Left cardiac atrium (tissue), 4 donors: ENCODE results near the gene MGLL. TPM values are rescaled to one million over a fixed set of nuclear protein-coding genes. Genes with fewer than 3 reads are reported as not detected.

Source experiments
- ATAC-seq, 2 donors: fragments of 200-7000 bp; cut with Tn5 transposase; one replicate each; pipeline ENCODE4 v1.9.1; 2020; ENCODE audit warnings: mild to moderate bottlenecking in 2 of 2, moderate library complexity in 2 of 2
- DNase-seq: peaks from one replicate; pipeline ENCODE4 v3.0.0-alpha.2; 2020
- intact Hi-C, 2 donors: fragments of 100-400 bp; cut with DNase I; formaldehyde crosslinking; loops; one replicate each; pipeline versions ENCODE4 v1.14.1 to v1.15.1; 2022 to 2023
- total RNA-seq, 2 donors: library from RNA; stranded (reverse); fragmentation: NEBNext Ultra II Directional; extraction: Animal tissue kit (Norgen Biotek cat#: 25700); gene quantifications; one replicate each; pipeline ENCODE4 v1.2.1, GENCODE V29; 2021
- donor health status: DM: no; HTN: yes; CAD: no.
- donor health status: DM: no; HTN: yes; CAD: no; lungs with severe emphysema.
- donor health status: DM: yes; HTN: yes; CAD: no.
- donor health status: Dilated cardiomyopathy.

Gene MGLL
- total RNA-seq, 2 donors from 2014 or later = 95.4 to 122 TPM

DNA sequence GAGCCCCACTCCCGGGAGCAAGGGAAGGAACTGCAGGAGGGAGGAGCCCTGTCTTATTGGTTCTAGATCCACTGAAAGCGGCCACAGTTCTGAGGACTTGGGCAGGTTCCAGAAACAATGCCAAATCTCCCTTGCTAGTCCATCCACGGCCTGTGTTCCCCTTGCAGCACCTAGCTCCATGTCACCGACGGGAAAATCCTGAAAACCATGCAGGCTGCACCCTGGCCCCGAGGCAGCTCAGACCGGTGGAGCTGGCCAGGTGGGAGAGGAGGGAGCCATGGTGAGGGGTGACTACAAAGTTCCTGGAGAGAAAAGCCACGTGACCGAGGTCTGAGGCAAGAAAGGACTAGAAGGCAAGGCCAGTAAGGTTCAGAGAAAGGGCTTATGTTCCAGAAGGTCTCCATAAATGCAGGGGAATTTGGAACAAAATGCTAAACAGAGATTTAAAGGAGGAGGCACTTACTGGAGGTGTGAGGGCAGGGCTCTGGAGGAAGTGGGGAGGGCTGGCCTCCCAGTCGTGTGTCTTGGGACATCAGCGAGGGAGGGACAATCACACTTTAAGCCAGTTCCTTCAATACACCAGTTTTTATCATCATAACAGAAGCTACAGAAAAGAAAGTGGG is 5.4 kb downstream of the MGLL start:
- DNase-seq = no peak
- intact Hi-C loops = loop anchor here in 1 of 2 donors (10.0 kb wide), 1 partner anchor 52 kb away; no protein-coding TSS in a partner anchor
- no peak for ATAC-seq

DNA sequence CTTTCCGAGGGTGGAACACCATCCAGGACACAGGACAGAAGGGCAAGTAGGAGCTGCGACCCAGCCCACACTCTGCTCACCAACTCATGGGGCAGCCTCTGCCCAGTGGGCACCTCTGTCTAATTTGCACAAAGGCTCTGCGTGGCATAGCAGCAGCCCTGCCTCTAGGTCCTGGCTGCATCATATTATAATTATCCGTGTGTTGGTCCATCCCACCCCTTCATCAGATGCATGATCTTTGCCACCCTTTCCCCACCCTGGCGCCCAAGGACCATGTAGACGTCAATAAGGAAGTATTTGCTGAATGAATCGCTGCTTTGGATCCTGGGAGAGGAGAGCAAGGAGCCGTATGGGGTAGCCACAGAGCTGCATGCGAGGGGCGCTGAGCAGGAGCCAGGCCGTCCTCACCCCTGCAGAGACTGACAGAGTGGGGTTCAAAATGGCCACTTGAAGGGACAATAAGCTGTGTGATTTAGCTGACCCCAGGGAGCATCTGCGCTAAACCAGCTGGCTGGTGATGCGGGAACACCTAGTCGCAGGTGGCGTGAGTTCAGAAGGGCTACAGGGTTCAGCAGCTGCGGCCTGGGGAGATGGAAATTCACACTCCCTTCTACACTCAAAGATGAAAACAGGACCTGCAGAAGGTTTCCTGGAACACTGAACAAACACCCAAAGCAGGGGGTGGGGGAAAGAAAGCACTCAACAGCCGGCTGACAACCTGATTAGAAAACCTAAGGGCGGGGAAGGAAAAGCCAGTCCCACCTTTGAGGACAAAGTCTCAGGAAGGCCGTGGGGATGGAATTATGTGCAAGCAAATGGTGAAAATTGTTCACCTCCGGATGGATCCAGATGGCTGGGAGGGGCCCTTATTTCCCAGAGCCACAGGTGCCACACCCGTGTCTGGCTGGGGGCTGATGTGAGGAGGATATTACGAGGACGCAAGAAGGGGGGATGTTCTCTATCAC is 6.4 kb downstream of the MGLL start:
- ATAC-seq = no peak
- DNase-seq = no peak
- intact Hi-C loops = loop anchor here in 1 of 2 donors (10.0 kb wide), 1 partner anchor 51 kb away; no protein-coding TSS in a partner anchor

DNA sequence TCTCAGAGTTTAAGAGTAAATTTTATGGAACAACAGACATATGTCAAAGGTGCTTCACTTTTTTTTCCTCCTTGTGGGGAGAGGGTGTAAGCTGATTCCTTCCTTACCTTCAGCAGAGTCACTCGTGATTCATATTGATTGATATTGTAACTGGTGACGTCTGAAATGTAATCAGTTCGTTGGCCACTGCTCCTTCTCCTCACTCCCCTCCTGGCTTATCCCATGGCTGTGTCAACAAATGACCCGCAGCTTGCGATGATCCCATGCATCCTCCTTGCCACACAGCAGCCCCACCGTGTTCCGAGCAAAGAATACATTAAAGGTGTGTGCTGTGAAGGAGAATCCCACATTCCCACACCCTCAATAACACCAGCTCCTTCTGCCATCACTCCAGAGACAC is 7.3 kb downstream of the MGLL start:
- no peak for DNase-seq
- no peak for ATAC-seq
- intact Hi-C loops = loop anchor here in 1 of 2 donors (10.0 kb wide), 1 partner anchor 50 kb away; no protein-coding TSS in a partner anchor

DNA sequence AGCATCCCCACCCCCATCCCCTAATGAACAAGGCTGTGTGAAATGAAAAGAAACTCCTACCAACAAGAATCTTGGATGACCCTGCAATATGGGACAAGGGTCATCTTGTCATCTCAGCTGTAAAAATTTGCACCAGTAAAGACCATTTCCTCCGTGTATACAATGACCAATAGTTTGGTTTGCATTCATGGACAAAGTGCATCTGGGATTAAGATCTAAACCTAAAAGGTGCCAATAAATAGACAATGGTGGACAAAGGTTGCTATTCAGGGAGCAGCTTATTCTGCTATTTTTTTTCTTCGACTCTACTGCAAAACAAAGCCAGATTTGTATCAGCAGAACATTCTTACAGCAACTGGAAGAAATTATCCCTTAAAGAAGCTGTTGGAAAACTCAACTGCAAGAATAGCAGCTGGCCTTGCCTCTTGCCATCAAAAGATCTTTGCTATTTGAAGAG is 8.0 kb downstream of the MGLL start:
- DNase-seq (no peak), ATAC-seq (no peak)
- intact Hi-C loops = loop anchor here in 1 of 2 donors (10.0 kb wide), 1 partner anchor 50 kb away; no protein-coding TSS in a partner anchor

DNA sequence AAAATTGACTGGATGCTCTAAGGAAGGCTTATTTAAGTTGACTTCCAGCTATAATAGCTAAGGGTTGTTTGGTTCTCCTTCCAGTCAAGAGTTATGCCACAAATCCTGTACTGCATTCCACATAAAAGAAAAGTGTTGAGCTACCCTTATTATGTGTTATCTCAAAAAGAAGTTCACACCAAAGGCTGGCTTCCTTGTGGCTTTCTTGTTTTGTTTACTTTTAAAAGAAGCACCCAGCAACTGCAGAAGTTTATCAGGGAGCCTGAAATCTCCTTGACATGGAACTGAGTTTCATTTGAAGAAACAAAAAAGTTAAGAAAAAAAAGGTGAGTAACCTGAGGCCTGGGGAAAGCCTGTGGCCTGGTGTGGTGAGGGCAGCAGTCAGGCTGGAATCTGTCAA is 10.2 kb downstream of the MGLL start:
- ATAC-seq (no peak), DNase-seq (no peak)
- intact Hi-C loops = loop anchor here in 1 of 2 donors (10.0 kb wide), 1 partner anchor 47 kb away; no protein-coding TSS in a partner anchor

DNA sequence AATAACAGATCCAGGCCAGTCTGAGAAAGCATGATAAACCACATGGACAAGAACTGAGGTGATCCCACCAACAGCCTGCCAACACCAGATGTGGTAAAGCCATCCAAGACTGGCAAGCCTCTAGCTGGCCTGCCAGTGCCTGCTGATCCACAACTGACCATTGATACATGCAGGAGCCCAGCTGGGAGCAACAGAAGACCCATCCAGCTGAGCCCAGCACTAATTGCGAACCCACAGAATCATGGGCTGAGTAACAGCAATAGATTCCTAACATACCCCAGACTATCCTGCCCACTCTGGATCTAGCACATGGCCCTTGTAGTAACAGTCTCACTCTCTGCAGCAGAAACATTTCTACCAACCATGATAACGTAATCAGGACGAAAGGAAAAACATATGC is 10.6 kb downstream of the MGLL start:
- intact Hi-C loops = loop anchor here in 1 of 2 donors (10.0 kb wide), 1 partner anchor 47 kb away; no protein-coding TSS in a partner anchor
- ATAC-seq = no peak
- DNase-seq = no peak

DNA sequence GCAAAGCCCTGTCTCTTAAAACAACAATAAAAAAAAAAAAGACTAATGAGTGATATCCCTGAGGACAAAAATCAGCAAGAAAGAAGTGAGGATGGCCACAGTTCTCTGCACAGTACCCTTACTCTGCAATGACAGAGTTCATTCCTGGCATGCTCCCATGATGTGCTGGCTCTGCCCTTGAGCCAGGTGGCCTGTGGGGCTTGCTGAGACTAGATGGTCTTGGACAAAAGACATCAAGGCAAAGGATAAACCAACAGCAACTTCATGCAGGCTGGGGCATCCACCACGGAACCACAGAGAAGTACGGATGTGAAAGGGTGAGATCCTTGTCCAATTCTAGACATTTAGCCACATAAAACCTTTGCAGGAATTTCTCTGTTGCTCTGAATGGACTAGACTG is 12.7 kb downstream of the MGLL start:
- intact Hi-C loops = loop anchor here in 1 of 2 donors (10.0 kb wide), 1 partner anchor 45 kb away; no protein-coding TSS in a partner anchor
- no peak for DNase-seq
- ATAC-seq = no peak

DNA sequence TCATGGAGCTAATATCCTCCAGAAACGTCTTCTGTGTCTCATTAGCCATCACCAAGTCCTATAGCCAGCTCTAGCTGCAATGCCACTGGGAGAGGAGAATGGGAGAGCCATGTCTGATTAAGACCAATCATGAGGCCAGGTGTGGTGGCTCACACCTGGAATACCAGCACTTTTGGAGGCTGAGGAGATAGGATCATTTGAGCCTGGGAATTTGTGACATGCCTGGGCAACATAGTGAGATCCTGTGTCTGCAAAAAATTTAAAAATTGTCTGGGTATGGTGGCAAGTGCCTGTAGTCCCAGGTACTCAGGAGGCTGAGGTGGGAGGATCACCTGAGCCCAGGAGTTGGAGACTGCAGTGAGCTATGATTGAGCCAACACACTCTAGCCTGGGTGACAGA is 13.1 kb downstream of the MGLL start:
- no peak for ATAC-seq
- no peak for DNase-seq
- intact Hi-C loops = no loop called here

DNA sequence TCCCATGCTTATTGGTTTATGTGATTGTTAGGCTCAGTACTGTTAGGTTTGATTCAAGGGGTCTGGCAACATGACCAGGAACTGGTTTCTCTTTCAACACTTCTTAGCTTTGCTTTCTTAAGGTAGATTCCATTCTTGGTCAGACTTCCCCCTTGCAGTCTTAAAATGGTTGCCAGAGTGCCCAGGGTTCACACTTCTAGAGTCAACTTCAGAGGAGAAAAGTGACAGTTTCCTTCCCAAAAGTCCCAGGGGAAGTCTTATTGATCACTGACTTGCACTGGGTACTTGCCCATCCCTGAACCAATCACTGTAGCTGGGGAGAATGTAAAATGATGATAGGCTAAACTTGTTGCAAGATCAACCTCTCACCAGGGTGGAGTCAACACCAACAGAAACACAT is 14.1 kb downstream of the MGLL start:
- intact Hi-C loops = no loop called here

DNA sequence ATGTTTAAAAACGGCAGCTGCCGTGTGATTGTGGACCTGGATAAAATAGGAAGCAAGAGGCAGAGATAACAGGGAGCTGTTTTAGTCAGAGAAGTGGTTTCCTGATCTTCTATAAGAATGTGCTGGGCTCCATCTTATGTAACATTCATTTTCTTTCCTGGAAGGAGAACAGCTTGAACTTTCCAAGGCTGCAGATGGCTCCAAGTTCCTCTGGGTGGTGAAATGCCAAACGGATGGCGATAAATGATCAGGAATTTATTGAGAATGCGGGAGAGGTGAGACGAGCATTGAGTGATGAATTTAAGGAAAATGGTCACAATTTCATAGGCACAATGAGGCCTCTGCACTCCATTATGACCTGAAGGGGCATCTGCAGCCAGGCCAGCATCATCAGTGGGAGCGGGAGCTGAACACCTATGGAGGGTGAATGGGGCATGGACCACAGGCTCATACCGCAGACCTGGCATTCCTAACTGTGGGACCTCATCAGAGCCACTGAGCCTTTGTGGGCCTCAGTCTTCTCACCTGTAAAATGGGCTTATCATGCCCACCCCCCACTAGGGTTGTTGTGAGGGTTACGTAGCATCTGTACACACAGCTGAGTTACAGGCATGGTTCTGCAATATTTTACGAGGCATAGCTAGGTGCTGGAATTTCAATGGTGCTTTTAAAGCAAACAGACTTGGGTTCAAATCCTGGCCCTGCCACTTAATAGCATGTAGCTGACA is 17.1 kb downstream of the MGLL start:
- intact Hi-C loops = no loop called here
- ATAC-seq = peak in 1 of 2 donors; percentile 15

More for the DNA sequence above, 14.1 kb downstream of the MGLL start:
- no peak for ATAC-seq
- DNase-seq = no peak

DNA sequence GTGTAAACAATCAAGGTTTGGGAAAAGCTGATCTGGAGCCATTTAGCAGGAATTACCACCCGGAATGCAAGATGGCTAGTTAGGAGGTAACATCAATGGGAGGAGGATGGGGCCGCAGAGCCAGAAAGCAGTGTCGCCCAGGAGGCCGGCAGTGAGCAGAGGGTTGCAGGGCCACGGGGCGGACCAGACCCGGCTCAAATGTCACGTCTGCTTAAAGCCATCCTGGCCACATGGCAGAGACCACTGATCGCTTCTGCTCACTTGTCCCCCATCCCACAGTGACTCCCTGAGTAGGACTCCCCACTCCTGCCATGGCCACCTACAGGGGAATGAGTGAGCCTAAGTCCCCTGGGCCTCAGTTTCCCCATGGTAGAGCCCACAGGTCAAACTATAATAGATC is 18.2 kb downstream of the MGLL start:
- intact Hi-C loops = no loop called here
- DNase-seq (no peak), ATAC-seq (no peak)

More for the DNA sequence above, 17.1 kb downstream of the MGLL start:
- DNase-seq = no peak

DNA sequence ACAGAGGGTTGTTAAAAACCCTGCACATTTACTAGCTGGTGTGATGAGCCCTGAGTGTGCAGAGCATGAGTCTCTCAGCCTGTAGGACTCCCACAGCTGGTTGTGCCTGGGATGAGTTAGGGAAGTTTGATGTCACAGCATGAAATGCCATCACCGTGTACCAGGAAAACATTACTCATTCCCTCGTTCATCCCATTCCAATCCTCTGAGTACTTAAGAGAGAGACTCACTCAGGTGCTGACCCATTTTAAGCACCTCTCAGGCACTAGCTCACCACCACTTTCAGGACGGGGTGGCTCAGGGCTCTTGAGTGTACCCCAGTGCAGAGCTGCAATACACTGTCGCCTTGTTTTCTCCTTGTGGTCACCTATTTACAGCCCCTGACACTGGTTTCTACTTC is 18.7 kb downstream of the MGLL start:
- DNase-seq (no peak), ATAC-seq (peak in 1 of 2 donors; percentile 75)
- intact Hi-C loops = no loop called here

DNA sequence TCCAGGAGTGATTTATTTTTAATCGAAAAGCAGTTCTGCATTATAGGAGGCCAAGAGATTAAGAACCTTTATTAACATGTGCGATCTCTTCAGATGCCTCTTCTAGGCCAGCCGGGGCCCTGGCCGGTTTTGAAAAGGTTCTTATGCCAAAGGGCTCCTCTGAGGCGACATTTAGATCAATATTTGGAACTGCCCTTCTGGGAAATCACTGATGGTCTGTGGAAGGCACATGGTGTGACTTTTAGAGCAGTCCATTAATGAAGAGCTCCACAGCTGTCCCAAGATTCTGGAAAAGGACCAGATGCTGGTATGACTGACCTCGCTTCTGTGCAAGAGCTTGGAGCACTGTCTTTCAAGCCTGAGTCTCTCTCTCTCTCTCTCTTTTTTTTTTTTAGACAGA is 19.7 kb downstream of the MGLL start:
- DNase-seq (no peak), ATAC-seq (no peak)
- intact Hi-C loops = no loop called here

DNA sequence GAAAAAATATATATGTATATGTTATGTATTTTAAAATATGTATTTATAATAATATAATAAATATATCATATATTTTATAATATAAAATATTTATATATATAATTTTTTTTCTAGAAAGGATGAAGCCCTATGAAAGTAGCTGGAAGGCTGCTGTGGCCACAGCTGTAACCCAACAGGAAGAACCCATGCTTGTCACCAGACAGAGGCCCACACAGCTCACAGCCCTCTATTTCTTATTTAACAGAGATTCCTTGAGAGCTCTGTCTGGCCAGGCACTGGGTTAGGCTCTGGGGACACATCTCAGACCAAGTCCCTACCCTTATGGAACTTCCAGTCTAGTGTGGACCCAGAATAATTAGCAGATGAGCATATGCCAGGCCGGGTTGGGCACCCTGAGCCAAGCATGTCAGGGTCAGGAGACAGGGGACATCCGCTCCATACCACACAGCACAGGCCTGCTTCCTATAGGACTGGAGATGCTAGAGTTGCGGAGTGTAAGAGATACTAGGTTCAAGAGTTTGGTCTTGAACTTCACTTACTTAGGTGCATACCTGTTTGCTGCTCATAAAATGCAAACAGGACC is 20.5 kb downstream of the MGLL start:
- intact Hi-C loops = no loop called here
- no peak for ATAC-seq
- no peak for DNase-seq

DNA sequence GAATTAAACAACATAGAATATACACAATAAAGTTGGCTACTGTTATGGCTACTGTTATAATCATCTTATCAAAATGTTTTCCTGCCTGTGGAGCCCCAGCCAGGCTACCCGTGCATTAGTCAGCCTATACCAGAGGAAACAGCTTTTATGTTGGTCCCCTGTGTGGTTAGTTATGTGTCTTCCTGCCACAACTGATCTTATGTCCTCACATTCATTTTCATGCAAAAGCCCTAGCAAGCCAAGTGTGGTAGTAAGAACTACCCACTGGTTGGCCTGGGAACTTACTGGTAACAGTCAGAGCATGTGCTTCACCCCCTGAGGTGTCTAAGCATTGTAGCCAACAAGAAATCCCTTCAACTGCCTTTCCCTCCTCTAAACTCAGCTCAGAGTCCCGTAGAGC is 21.8 kb downstream of the MGLL start:
- intact Hi-C loops = no loop called here
- ATAC-seq = no peak
- no peak for DNase-seq

DNA sequence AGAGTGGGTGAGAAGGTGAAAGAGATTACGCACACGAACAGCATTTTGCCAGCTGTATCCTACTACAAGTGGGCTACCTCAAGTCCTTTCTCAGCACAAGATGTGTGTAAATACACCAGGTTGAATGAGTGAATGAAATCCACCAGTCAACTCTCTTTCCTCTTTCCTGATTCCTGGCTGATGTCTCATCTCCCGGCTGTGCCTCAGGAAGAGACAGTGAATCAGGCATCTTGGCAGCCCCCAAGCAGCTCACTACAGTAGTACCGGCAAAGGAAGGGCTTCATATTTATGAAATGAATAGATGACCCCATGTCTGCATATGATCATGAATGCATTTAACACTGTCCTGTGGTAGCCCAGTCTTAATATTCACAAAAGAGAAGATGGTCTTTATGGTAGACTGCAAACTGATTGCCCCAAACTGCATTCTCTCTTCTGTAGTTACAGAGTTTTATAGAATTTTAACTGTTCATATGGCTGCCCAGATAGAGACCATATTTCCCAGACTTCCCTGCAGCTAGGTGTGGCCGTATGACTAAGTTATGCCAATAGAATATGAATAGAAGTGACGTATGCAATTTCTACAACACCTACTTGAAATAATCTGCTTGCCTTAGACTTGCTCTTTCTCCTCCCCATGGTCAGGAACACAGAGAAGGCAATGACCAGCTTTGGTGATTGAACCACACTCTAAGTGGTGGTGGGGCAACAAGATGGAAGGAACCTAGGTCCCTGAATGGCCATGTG is 22.7 kb downstream of the MGLL start:
- intact Hi-C loops = no loop called here
- peak in 1 of 2 donors; percentile 86 for ATAC-seq
- DNase-seq = no peak

DNA sequence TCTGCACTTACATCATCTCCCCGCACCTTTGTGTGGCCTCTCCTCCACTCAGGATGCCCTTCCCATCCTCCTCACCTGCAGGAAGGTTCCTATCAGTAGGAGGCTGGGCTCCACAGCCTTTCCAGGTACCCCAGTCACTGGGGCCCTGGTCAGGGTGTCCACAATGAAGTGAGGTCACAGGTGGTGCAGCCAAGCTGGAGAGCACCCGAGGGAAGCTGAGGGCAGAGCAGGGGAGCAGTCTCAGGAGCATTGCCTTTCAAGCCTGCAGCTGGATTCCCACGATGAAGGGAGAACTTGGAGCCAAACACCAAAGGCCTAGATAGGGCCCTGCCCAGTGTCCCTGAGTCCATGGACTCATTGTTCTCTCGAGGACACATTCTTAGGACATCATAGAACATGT is 23.6 kb downstream of the MGLL start:
- DNase-seq (no peak), ATAC-seq (no peak)
- intact Hi-C loops = no loop called here

DNA sequence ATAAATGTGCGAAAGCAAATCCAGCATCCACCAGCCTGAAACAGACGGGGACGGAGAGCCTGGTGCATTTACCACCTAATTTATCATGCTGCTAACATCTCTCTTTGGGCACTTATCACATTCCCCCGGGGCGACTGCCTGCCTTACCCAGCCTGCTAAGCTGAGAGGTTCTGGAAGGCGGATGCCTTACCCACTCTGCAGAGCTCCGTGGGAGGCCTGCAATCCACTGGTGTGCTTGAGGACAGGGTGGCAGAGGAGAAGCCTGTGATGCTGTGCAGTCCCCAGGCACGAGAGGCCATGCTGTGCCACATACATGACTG is 25.5 kb downstream of the MGLL start:
- ATAC-seq = no peak
- no peak for DNase-seq
- intact Hi-C loops = no loop called here
